DND-41 (cell line): ENCODE measurements around the gene TMPRSS5.

Experiments
- ATAC-seq: fragments of 200-7000 bp; cut with Tn5 transposase; 3 replicates; pipeline ENCODE4 v1.9.1; 2021; ENCODE audit warnings: low read depth; ENCODE audit not compliant: insufficient read depth
- DNase-seq: peaks from one replicate; pipeline ENCODE4 v3.0.0-alpha.2; 2020
- H2AFZ ChIP-seq: 2 replicates; pipeline ENCODE4 v1.6.0; 2012; ENCODE audit warnings: low read depth, low read length
- H3K27ac ChIP-seq: 2 replicates; pipeline ENCODE4 v1.5.1; 2012; ENCODE audit warnings: low read length, inconsistent platforms
- H3K27me3 ChIP-seq: fragments of 200-600 bp; sonication (generic); 2 replicates; pipeline ENCODE4 v1.6.0; 2012; ENCODE audit warnings: low read length, mild to moderate bottlenecking, inconsistent platforms; ENCODE audit not compliant: insufficient read depth, poor library complexity
- H3K36me3 ChIP-seq: 2 replicates; pipeline ENCODE4 v1.5.1; 2012; ENCODE audit warnings: low read length, inconsistent platforms; ENCODE audit not compliant: insufficient read depth
- H3K4me1 ChIP-seq: 2 replicates; pipeline ENCODE4 v1.5.1; 2012; ENCODE audit warnings: mild to moderate bottlenecking, low read length; ENCODE audit not compliant: insufficient read depth
- H3K4me2 ChIP-seq: 2 replicates; pipeline ENCODE4 v1.6.0; 2012; ENCODE audit warnings: mild to moderate bottlenecking, moderate library complexity, low read length, inconsistent platforms; ENCODE audit not compliant: insufficient read depth
- H3K4me3 ChIP-seq, 2 experiments: fragments of 200-600 bp in 1 of 2; shearing (Covaris generic) in 1 of 2; 2 replicates each; pipeline ENCODE4 v1.5.1; 2012 to 2016; ENCODE audit warnings: inconsistent platforms in 2 of 2, low read length in 2 of 2, mild to moderate bottlenecking in 2 of 2, low read depth in 1 of 2, moderate library complexity in 1 of 2
- H3K79me2 ChIP-seq: 2 replicates; pipeline ENCODE4 v1.6.0; 2012; ENCODE audit warnings: low read length, inconsistent platforms; ENCODE audit not compliant: insufficient read depth
- H3K9ac ChIP-seq: 2 replicates; pipeline ENCODE4 v1.6.0; 2012; ENCODE audit warnings: low read depth, mild to moderate bottlenecking, inconsistent platforms, low read length, moderate library complexity
- H3K9me3 ChIP-seq: 2 replicates; pipeline ENCODE4 v1.5.1; 2012; ENCODE audit warnings: low read length, moderate library complexity, mild to moderate bottlenecking, inconsistent platforms; ENCODE audit not compliant: insufficient read depth, severe bottlenecking
- H4K20me1 ChIP-seq: 2 replicates; pipeline ENCODE4 v1.6.0; 2012; ENCODE audit warnings: low read length; ENCODE audit not compliant: insufficient read depth
- CTCF ChIP-seq: IDR thresholded peaks from 2 replicates; pipeline ENCODE4 v1.5.1; 2012; ENCODE audit warnings: borderline replicate concordance, low read length, moderate library complexity, mild to moderate bottlenecking; ENCODE audit not compliant: poor library complexity, severe bottlenecking; ENCODE audit errors: extremely low read depth
- EZH2 ChIP-seq: IDR thresholded peaks from 3 replicates; pipeline ENCODE4 v1.6.1; 2012; ENCODE audit warnings: borderline replicate concordance, low read depth, mild to moderate bottlenecking, moderate library complexity, low read length, inconsistent platforms; ENCODE audit not compliant: severe bottlenecking

TMPRSS5 gene

GRCh38 chr11:113647108-113647507 lies 59.0 kb downstream of the TMPRSS5 start:
- Histone ChIP-seq H3K27ac (no peak overlapping the region), H3K36me3 (no peaks in the 10 kb centered on the region), H3K79me2 (no peaks in the 10 kb centered on the region), H3K9ac (no peak overlapping the region), H4K20me1 (no peaks in the 10 kb centered on the region), H3K9me3 (no peaks in the 10 kb centered on the region), H3K4me2 (no peak overlapping the region), H3K4me3 (no peak overlapping the region), H3K4me1 (no peaks in the 10 kb centered on the region), H2AFZ (no peak overlapping the region), H3K27me3 (no peaks in the 10 kb centered on the region)
- ATAC-seq (no peak), DNase-seq (no peak)
- no peak for TF ChIP-seq CTCF
- no peak for TF ChIP-seq EZH2

GRCh38 chr11:113645593-113646349 lies 60.3 kb downstream of the TMPRSS5 start:
- TF ChIP-seq EZH2 (no peak), CTCF (no peak)
- DNase-seq = no peak
- no peaks in the 10 kb centered on the region for H3K36me3 ChIP-seq
- no peak for ATAC-seq
- no peaks in the 10 kb centered on the region for H3K79me2 ChIP-seq
- H4K20me1 ChIP-seq = no peaks in the 10 kb centered on the region
- no peak overlapping the region for H3K4me3 ChIP-seq
- H2AFZ ChIP-seq = no peak overlapping the region
- no peak overlapping the region for H3K9ac ChIP-seq
- no peak overlapping the region for H3K4me2 ChIP-seq
- H3K9me3 ChIP-seq = no peaks in the 10 kb centered on the region
- no peak overlapping the region for H3K27ac ChIP-seq
- no peaks in the 10 kb centered on the region for H3K27me3 ChIP-seq
- H3K4me1 ChIP-seq = no peaks in the 10 kb centered on the region

GRCh38 chr11:113644605-113645004 lies 61.5 kb downstream of the TMPRSS5 start:
- Histone ChIP-seq H2AFZ (no peak overlapping the region), H3K4me2 (no peak overlapping the region), H3K9ac (no peak overlapping the region), H3K27me3 (no peaks in the 10 kb centered on the region), H3K9me3 (no peaks in the 10 kb centered on the region), H4K20me1 (no peaks in the 10 kb centered on the region), H3K36me3 (no peaks in the 10 kb centered on the region), H3K79me2 (no peaks in the 10 kb centered on the region), H3K4me1 (no peaks in the 10 kb centered on the region), H3K27ac (no peak overlapping the region), H3K4me3 (no peak overlapping the region)
- TF ChIP-seq CTCF (no peak), EZH2 (no peak)
- ATAC-seq = no peak
- no peak for DNase-seq
